Activated naive CD8-positive, alpha-beta T cell treated with anti-CD3 and anti-CD28 coated beads, Interleukin-2, amount 10 ng/mL, durations not matched to agents 7 days and 5 days (primary cell): Measurements from ENCODE around the gene THAP12. TPM values are rescaled to one million over a fixed set of nuclear protein-coding genes. Genes with fewer than 3 reads are reported as not detected.
"Not testable (repeated sequence)": the region's sequence is repeated elsewhere in the genome, so short reads cannot be mapped to it uniquely, and the experiment has no call there.

Experiments used
- ATAC-seq: fragments of 150-1000 bp; cut with Tn5 transposase; one replicate; pipeline ENCODE4 v1.10.0; 2021; ENCODE audit warnings: low read depth, moderate library complexity
- POLR2A ChIA-PET: fragments of 350-600 bp; sonication (Branson Sonifier 250); formaldehyde crosslinking; loops from one replicate; lab custom pipeline; 2021; ENCODE audit warnings: antibody characterized with exemption; lab: Charles Lee
- DNase-seq: peaks from one replicate; pipeline ENCODE4 v3.0.0; 2021
- H3K27ac Mint-ChIP-seq: one replicate; pipeline ENCODE4 v1.8.0; 2022; ENCODE audit warnings: mild to moderate bottlenecking, mixed read lengths
- H3K27me3 Mint-ChIP-seq: one replicate; pipeline ENCODE4 v1.8.0; 2022; ENCODE audit warnings: mild to moderate bottlenecking, moderate library complexity, mixed read lengths
- H3K36me3 Mint-ChIP-seq: one replicate; pipeline ENCODE4 v1.8.0; 2021; ENCODE audit warnings: mild to moderate bottlenecking, mixed read lengths
- H3K4me1 Mint-ChIP-seq: one replicate; pipeline ENCODE4 v1.8.0; 2021; ENCODE audit warnings: mixed read lengths
- H3K4me3 Mint-ChIP-seq: one replicate; pipeline ENCODE4 v1.8.0; 2022; ENCODE audit warnings: mild to moderate bottlenecking, moderate library complexity, mixed read lengths
- H3K9me3 Mint-ChIP-seq: one replicate; pipeline ENCODE4 v1.8.0; 2021; ENCODE audit warnings: mixed read lengths
- total RNA-seq, 2 experiments: library from RNA; stranded (reverse); gene quantifications; one replicate each; pipeline ENCODE4 v1.2.3, GENCODE V29; 2021

THAP12 gene
- total RNA-seq, 2 experiments from 2014 or later = 48.8 to 49.4 TPM

- ATAC-seq (no peak), DNase-seq (no peak)
- Mint-ChIP-seq H3K27me3 (peaks cover 12% of the 10 kb centered on the region), H3K27ac (no peak overlapping the region), H3K9me3 (peaks cover 11% of the 10 kb centered on the region), H3K4me1 (peaks cover 2% of the 10 kb centered on the region), H3K36me3 (no peaks in the 10 kb centered on the region), H3K4me3 (no peak overlapping the region)
- POLR2A ChIA-PET = no interaction called here
These were observed 50.3 kb downstream of the THAP12 start for GRCh38 chr11:76330651-76331050.

GRCh38 chr11:76329983-76330382 is 50.9 kb downstream of the THAP12 start:
- Mint-ChIP-seq H3K36me3 (no peaks in the 10 kb centered on the region), H3K4me1 (peaks cover 2% of the 10 kb centered on the region), H3K27me3 (peaks cover 19% of the 10 kb centered on the region), H3K27ac (no peak overlapping the region), H3K4me3 (no peak overlapping the region), H3K9me3 (peaks cover 8% of the 10 kb centered on the region)
- no peak for DNase-seq
- POLR2A ChIA-PET = no interaction called here
- ATAC-seq = no peak

- H3K4me3 Mint-ChIP-seq = no peak overlapping the region
These were observed 51.8 kb downstream of the THAP12 start for GRCh38 chr11:76329084-76329648.

GRCh38 chr11:76327756-76328388 is 53.1 kb downstream of the THAP12 start:
- no peak for DNase-seq
- ATAC-seq = no peak
- no peak overlapping the region for H3K27ac Mint-ChIP-seq
- no peaks in the 10 kb centered on the region for H3K9me3 Mint-ChIP-seq
- POLR2A ChIA-PET = no interaction called here
- peaks cover 4% of the 10 kb centered on the region for H3K4me1 Mint-ChIP-seq
- H3K36me3 Mint-ChIP-seq = no peaks in the 10 kb centered on the region
- no peak overlapping the region for H3K4me3 Mint-ChIP-seq
- H3K27me3 Mint-ChIP-seq = peaks cover 33% of the 10 kb centered on the region

More at GRCh38 chr11:76329084-76329648, 51.8 kb downstream of the THAP12 start:
- Mint-ChIP-seq H3K4me1 (peaks cover 2% of the 10 kb centered on the region), H3K36me3 (no peaks in the 10 kb centered on the region), H3K27me3 (peaks cover 22% of the 10 kb centered on the region), H3K27ac (no peak overlapping the region), H3K9me3 (peaks cover 4% of the 10 kb centered on the region)
- ATAC-seq (no peak), DNase-seq (no peak)
- POLR2A ChIA-PET = no interaction called here

- H3K9me3 Mint-ChIP-seq = no peaks in the 10 kb centered on the region
- H3K27ac Mint-ChIP-seq = no peak overlapping the region
- no peak for DNase-seq
- no peak for ATAC-seq
- peaks cover 40% of the 10 kb centered on the region for H3K27me3 Mint-ChIP-seq
- no peaks in the 10 kb centered on the region for H3K36me3 Mint-ChIP-seq
- POLR2A ChIA-PET = no interaction called here
- no peak overlapping the region for H3K4me3 Mint-ChIP-seq
- H3K4me1 Mint-ChIP-seq = peaks cover 6% of the 10 kb centered on the region
These were observed 53.7 kb downstream of the THAP12 start for GRCh38 chr11:76327202-76327601.

GRCh38 chr11:76325185-76325584 is 55.7 kb downstream of the THAP12 start:
- H3K27ac Mint-ChIP-seq = no peak overlapping the region
- ATAC-seq = no peak
- no peak for DNase-seq
- H3K27me3 Mint-ChIP-seq = peaks cover 56% of the 10 kb centered on the region
- POLR2A ChIA-PET = no interaction called here
- no peak overlapping the region for H3K4me3 Mint-ChIP-seq
- no peaks in the 10 kb centered on the region for H3K9me3 Mint-ChIP-seq
- H3K36me3 Mint-ChIP-seq = no peaks in the 10 kb centered on the region
- H3K4me1 Mint-ChIP-seq = peaks cover 8% of the 10 kb centered on the region

- ATAC-seq = no peak
- no peak overlapping the region for H3K27ac Mint-ChIP-seq
- DNase-seq = peak; percentile 20
- POLR2A ChIA-PET = no interaction called here
- no peaks in the 10 kb centered on the region for H3K36me3 Mint-ChIP-seq
- H3K27me3 Mint-ChIP-seq = peaks cover 64% of the 10 kb centered on the region
- H3K4me1 Mint-ChIP-seq = peaks cover 8% of the 10 kb centered on the region
- H3K9me3 Mint-ChIP-seq = no peaks in the 10 kb centered on the region
- no peak overlapping the region for H3K4me3 Mint-ChIP-seq
These were observed 57.1 kb downstream of the THAP12 start for GRCh38 chr11:76323804-76324203.

GRCh38 chr11:76323375-76323774 is 57.6 kb downstream of the THAP12 start:
- ATAC-seq, H3K27ac Mint-ChIP-seq, H3K36me3 Mint-ChIP-seq, DNase-seq, H3K4me1 Mint-ChIP-seq, H3K9me3 Mint-ChIP-seq, POLR2A ChIA-PET, H3K4me3 Mint-ChIP-seq: not testable (repeated sequence)
- peaks cover 65% of the 10 kb centered on the region for H3K27me3 Mint-ChIP-seq

- no peaks in the 10 kb centered on the region for H3K36me3 Mint-ChIP-seq
- no peak overlapping the region for H3K4me3 Mint-ChIP-seq
- DNase-seq (peak; percentile 9), ATAC-seq (no peak)
- no peaks in the 10 kb centered on the region for H3K9me3 Mint-ChIP-seq
- H3K27me3 Mint-ChIP-seq = peaks cover 65% of the 10 kb centered on the region
- H3K27ac Mint-ChIP-seq = no peak overlapping the region
- POLR2A ChIA-PET = no interaction called here
- H3K4me1 Mint-ChIP-seq = peaks cover 8% of the 10 kb centered on the region
These were observed 58.0 kb downstream of the THAP12 start for GRCh38 chr11:76322942-76323341.

- POLR2A ChIA-PET = no interaction called here
- Mint-ChIP-seq H3K4me1 (peaks cover 8% of the 10 kb centered on the region), H3K9me3 (no peaks in the 10 kb centered on the region), H3K4me3 (no peak overlapping the region), H3K27me3 (peaks cover 65% of the 10 kb centered on the region), H3K36me3 (no peaks in the 10 kb centered on the region), H3K27ac (no peak overlapping the region)
- DNase-seq (peak; percentile 5), ATAC-seq (no peak)
These were observed 58.4 kb downstream of the THAP12 start for GRCh38 chr11:76322540-76322939.

- Mint-ChIP-seq H3K4me3 (no peak overlapping the region), H3K9me3 (no peaks in the 10 kb centered on the region), H3K27me3 (peaks cover 65% of the 10 kb centered on the region), H3K27ac (no peak overlapping the region), H3K4me1 (peaks cover 8% of the 10 kb centered on the region), H3K36me3 (no peaks in the 10 kb centered on the region)
- POLR2A ChIA-PET = no interaction called here
- DNase-seq (no peak), ATAC-seq (no peak)
These were observed 59.0 kb downstream of the THAP12 start for GRCh38 chr11:76321820-76322524.

GRCh38 chr11:76321340-76321739 is 59.6 kb downstream of the THAP12 start:
- ATAC-seq = no peak
- no peak overlapping the region for H3K4me3 Mint-ChIP-seq
- no peaks in the 10 kb centered on the region for H3K36me3 Mint-ChIP-seq
- DNase-seq = no peak
- H3K9me3 Mint-ChIP-seq = no peaks in the 10 kb centered on the region
- peaks cover 8% of the 10 kb centered on the region for H3K4me1 Mint-ChIP-seq
- H3K27me3 Mint-ChIP-seq = peaks cover 60% of the 10 kb centered on the region
- no peak overlapping the region for H3K27ac Mint-ChIP-seq
- POLR2A ChIA-PET = no interaction called here

GRCh38 chr11:76320929-76321328 is 60.0 kb downstream of the THAP12 start:
- POLR2A ChIA-PET = no interaction called here
- H3K36me3 Mint-ChIP-seq = no peaks in the 10 kb centered on the region
- H3K4me3 Mint-ChIP-seq = no peak overlapping the region
- DNase-seq (no peak), ATAC-seq (no peak)
- peaks cover 8% of the 10 kb centered on the region for H3K4me1 Mint-ChIP-seq
- peaks cover 56% of the 10 kb centered on the region for H3K27me3 Mint-ChIP-seq
- no peak overlapping the region for H3K27ac Mint-ChIP-seq
- H3K9me3 Mint-ChIP-seq = no peaks in the 10 kb centered on the region

GRCh38 chr11:76319798-76320197 is 61.1 kb downstream of the THAP12 start:
- not testable (repeated sequence) for ATAC-seq, H3K27ac Mint-ChIP-seq, H3K4me3 Mint-ChIP-seq, H3K36me3 Mint-ChIP-seq, H3K4me1 Mint-ChIP-seq, H3K9me3 Mint-ChIP-seq, DNase-seq
- H3K27me3 Mint-ChIP-seq = peaks cover 45% of the 10 kb centered on the region
- POLR2A ChIA-PET = interaction anchor here (1.5 kb wide), 1 partner anchor 112 kb away, joined by 9 read pairs; no protein-coding TSS in a partner anchor
